Choroid plexus epithelial cell (primary cell): ENCODE data around the gene TMUB1.

Experiments
- DNase-seq: peaks from one replicate; pipeline ENCODE4 v3.0.0-alpha.2; 2010; ENCODE audit warnings: low read depth
- H3K4me3 ChIP-seq: 2 replicates; pipeline ENCODE4 v1.5.1; 2011; ENCODE audit warnings: low read depth, mild to moderate bottlenecking, control low read depth, low read length, moderate library complexity
- TF ChIP-seq, protein P1 (sequence below): conservative IDR thresholded peaks from 2 replicates; pipeline ENCODE4 v1.5.1; 2011; ENCODE audit warnings: low read depth, mild to moderate bottlenecking, control low read depth, inconsistent platforms, low read length, moderate library complexity

TMUB1 gene

DNA sequence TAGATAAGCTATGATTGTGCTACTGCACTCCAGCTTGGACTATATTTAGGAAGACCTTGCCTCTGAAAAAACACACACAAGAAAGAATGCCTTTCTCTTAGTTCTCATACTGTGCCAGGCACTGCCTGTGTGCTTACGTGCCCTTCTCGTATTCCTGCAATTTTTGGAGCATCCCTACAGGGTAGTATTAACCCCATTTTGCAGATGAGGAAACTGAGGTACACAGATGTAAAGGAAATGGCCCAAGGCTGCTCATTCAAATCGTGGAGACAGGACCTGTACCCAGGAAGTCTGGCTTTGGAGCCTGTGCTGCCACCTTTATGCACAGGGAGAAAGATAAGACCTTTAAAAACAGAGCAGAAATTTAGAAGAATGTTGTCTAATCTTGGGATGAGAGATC lies 19.7 kb upstream of the TMUB1 start:
- no peak for DNase-seq
- H3K4me3 ChIP-seq, result no peak overlapping the region
- TF ChIP-seq, protein P1, sequence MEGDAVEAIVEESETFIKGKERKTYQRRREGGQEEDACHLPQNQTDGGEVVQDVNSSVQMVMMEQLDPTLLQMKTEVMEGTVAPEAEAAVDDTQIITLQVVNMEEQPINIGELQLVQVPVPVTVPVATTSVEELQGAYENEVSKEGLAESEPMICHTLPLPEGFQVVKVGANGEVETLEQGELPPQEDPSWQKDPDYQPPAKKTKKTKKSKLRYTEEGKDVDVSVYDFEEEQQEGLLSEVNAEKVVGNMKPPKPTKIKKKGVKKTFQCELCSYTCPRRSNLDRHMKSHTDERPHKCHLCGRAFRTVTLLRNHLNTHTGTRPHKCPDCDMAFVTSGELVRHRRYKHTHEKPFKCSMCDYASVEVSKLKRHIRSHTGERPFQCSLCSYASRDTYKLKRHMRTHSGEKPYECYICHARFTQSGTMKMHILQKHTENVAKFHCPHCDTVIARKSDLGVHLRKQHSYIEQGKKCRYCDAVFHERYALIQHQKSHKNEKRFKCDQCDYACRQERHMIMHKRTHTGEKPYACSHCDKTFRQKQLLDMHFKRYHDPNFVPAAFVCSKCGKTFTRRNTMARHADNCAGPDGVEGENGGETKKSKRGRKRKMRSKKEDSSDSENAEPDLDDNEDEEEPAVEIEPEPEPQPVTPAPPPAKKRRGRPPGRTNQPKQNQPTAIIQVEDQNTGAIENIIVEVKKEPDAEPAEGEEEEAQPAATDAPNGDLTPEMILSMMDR, result no peak

DNA sequence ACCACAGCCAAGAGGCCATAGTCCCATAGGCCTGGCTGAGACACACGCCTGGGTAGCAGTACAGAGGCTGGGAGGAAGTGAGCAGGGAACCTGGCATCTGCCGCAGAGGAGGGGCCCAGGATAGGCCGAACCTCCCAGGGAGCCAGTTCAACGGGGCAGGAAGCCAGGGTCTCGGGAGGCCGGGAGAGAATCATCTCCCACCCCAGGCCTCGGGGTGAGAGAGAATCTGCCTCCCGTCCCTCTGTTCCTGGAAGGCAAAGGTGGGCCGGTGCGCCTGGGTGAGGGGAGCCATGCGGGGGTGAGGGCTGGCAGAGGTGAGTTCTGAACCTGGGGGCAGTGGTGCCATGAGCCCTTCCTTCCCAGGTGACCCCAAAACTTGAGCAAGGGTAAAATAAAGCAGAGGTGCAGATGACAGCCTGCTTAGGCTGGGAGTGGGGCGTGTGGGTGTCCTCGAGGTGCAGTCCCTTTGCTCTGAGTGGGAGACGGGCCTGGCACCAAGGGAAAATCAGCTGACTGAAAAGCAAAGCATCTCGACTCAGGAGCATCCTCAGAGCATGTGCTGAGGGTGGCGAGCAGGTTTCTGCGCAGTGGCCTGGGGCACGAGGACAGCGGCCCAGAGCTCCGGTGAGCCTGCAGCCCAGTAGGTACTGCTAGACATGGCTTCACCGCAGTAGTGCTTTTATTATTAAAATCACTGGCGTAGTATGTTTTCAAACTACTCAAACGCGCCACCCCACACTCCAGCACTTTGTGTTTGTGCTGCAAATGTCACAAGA lies 18.5 kb upstream of the TMUB1 start:
- TF ChIP-seq, protein P1, result no peak
- no peak for DNase-seq
- H3K4me3 ChIP-seq, result no peak overlapping the region

DNA sequence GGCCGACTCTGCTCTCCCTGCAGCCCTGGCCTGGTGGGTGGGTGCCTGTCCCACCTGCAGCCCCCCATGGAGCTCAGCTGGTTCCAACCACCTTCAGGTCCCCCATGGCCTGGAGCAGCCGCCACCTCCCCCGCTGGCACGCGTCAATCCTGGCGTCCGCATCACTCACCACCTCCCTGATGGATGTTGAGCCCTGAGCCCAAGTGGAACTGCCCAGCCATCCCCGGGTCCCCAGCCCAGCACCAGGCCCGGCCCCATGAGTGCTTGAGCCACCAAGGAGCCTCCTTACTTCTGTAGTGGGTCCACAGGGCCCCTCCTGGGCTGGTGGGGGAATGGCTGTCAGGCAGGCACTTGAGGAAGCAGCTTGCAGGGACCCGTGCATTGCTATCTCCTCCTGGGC lies 17.6 kb upstream of the TMUB1 start:
- DNase-seq, result no peak
- no peak overlapping the region for H3K4me3 ChIP-seq
- TF ChIP-seq, protein P1, result no peak

DNA sequence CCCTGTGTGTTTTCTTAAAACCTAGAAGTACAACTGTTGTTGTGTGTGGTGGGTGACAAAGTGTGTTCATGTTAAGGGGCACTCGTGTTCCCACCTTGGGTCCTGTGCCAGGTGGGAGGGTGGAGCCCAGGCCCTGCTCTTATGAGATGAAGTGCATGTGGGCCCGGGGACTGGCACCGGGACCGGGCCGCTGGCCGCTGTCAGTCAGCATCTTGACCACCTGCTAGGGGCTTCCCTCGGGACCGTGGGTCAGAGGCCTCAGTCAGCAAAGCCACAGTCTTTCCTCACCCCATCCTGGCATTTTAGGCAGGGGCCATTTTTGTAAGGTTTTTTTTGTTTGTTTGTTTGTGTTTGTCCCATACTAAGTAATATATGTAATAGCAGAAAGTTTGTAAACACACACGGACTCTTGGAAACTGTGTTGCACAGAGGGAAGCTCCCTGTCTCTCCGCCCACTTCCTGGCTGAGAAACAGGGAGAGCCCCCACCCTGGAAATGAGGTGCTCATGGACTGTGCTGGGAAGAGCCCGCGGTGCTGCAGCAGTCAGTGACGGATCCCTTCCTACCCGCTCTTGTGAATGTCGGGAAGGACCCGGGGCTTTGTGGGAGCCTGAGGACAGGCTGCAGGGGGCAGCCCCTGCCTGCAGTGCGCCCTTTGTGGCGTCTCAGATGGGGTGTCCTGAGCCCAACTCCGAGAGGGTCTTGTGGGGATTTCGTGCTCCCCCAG lies 16.4 kb upstream of the TMUB1 start:
- peak; percentile 31 for DNase-seq
- TF ChIP-seq, protein P1, result no peak
- H3K4me3 ChIP-seq, result no peak overlapping the region

DNA sequence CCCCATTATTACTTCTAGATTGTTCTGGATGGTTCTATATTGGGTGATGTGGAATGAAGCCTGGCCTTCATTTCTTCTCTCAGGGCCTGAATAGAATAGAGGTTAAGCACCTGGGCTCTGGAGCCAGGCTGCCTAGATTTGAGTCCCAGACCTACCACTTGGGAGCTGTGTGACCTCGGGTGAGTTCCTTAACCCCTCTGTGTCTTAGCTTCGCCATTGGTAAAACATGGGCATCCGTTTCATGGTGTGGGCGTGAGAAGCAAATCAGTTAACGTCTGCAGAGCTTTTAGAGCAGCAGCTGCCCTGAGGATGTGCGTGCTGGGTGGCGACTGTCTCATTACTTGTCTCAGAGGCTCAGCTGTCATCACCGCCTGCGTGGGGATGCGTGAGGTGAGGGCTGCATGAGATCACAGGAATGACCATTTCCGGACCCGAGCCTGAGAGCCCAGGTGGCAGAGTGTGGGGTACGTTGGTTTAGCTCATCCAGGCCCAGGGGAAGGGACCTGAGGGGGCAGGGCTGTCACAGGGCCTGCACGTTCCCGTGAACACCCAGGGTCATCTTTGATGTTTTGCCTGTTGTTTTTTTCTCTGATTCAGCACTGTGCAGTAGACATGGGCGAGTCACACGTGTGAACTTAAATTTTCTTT lies 12.7 kb upstream of the TMUB1 start:
- no peak for DNase-seq
- TF ChIP-seq, protein P1, result no peak

DNA sequence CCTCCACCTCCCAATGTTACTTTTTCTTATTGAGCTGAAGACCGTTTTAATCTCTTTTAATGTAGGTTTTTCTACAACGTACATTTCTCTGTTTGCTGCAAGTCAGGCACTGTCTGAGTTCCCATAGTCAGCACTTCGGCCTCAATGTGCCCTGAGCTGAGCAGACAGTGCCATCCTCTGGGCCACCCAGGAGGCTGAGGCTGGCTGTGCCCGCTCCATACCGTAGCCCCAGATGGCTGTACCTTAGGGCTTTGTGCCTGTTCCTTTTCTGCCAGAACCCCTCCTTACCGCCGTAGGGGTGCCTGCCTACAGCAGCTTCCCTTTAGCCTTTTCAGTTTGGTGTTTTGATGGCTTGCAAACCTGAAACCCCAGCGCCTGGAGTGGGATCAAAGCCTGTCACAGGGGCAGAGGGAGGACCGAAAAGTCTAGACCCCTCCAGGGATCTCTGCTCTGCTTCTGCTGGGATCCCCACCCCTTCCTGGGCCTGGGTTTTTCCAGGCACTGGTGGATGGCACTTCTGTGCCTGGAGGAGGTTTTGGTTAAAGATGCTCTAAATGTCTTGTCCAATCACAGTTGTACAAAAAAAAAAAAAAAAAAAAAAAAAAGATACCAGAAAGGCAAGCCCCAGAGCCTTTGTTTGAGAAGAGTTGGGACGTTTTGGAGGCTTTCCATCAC lies 12.0 kb upstream of the TMUB1 start:
- TF ChIP-seq, protein P1, result no peak
- no peak for DNase-seq
- H3K4me3 ChIP-seq, result no peak overlapping the region

More for the DNA sequence above, 12.7 kb upstream of the TMUB1 start:
- H3K4me3 ChIP-seq, result no peak overlapping the region
